Caco-2 (cell line): ENCODE results near the gene HSD17B2. TPM values are rescaled to one million over a fixed set of nuclear protein-coding genes. Genes with fewer than 3 reads are reported as not detected.

Source experiments
- BruUV-seq: library from RNA; stranded (reverse); fragments of 400-500 nt; replicated peaks from 2 replicates; lab custom pipeline; 2021; lab: Mats Ljungman, UMichigan
- CTCF ChIA-PET: fragments of 300-600 bp; sonication (Branson Sonifier 250); formaldehyde crosslinking; loops from one replicate; lab custom pipeline; 2022; ENCODE audit warnings: antibody characterized with exemption; lab: Charles Lee
- POLR2A ChIA-PET: fragments of 300-600 bp; sonication (Branson Sonifier 250); formaldehyde crosslinking; loops from one replicate; lab custom pipeline; 2022; ENCODE audit warnings: antibody characterized with exemption; lab: Charles Lee
- DNase-seq, 2 experiments: peaks; one replicate each; pipeline versions ENCODE4 v3.0.0 to v3.0.0-alpha.2; 2020 to 2022
- H3K27me3 ChIP-seq: replicated peaks from 2 replicates; pipeline ENCODE4 v1.6.0; 2011; ENCODE audit warnings: low read length; ENCODE audit not compliant: control insufficient read depth, insufficient read depth
- H3K36me3 ChIP-seq: 2 replicates; pipeline ENCODE4 v1.5.1; 2011; ENCODE audit warnings: low read length; ENCODE audit not compliant: control insufficient read depth, insufficient read depth
- H3K4me1 ChIP-seq: fragments of 250-450 bp; sonication (Bioruptor Pico); 2 replicates; pipeline ENCODE4 v1.5.1; 2020; ENCODE audit warnings: mild to moderate bottlenecking
- H3K4me3 ChIP-seq: 2 replicates; pipeline ENCODE4 v1.5.1; 2011; ENCODE audit warnings: low read depth, mild to moderate bottlenecking, control low read depth, low read length
- H3K9me3 ChIP-seq: fragments of 250-450 bp; sonication (Bioruptor Pico); 2 replicates; pipeline ENCODE4 v1.5.1; 2020; ENCODE audit warnings: mild to moderate bottlenecking, moderate library complexity
- H3K27ac Mint-ChIP-seq: one replicate; pipeline ENCODE4 v1.8.0; 2022; ENCODE audit warnings: mixed read lengths; ENCODE audit not compliant: unreplicated experiment
- H3K27me3 Mint-ChIP-seq: one replicate; pipeline ENCODE4 v1.8.0; 2022; ENCODE audit warnings: mixed read lengths; ENCODE audit not compliant: insufficient read depth, unreplicated experiment
- H3K36me3 Mint-ChIP-seq: one replicate; pipeline ENCODE4 v1.8.0; 2022; ENCODE audit warnings: mild to moderate bottlenecking, mixed read lengths; ENCODE audit not compliant: insufficient read depth, unreplicated experiment
- H3K4me1 Mint-ChIP-seq: one replicate; pipeline ENCODE4 v1.8.0; 2022; ENCODE audit warnings: low read depth, mixed read lengths; ENCODE audit not compliant: unreplicated experiment
- H3K4me3 Mint-ChIP-seq: one replicate; pipeline ENCODE4 v1.8.0; 2022; ENCODE audit warnings: mild to moderate bottlenecking, moderate library complexity, mixed read lengths; ENCODE audit not compliant: unreplicated experiment
- H3K9me3 Mint-ChIP-seq: one replicate; pipeline ENCODE4 v1.8.0; 2022; ENCODE audit warnings: mixed read lengths; ENCODE audit not compliant: unreplicated experiment
- CTCF ChIP-seq, 2 experiments: fragments of 200-600 bp in 1 of 2; IDR thresholded peaks; 1 replicate in 1 of 2; 2 replicates in 1 of 2; pipeline versions ENCODE4 v1.5.1 to v1.8.0; 2011 to 2022; ENCODE audit warnings: antibody characterized with exemption in 1 of 2, control low read depth in 1 of 2, inconsistent platforms in 1 of 2, low read depth in 1 of 2, low read length in 1 of 2, mild to moderate bottlenecking in 1 of 2, moderate library complexity in 1 of 2; ENCODE audit not compliant: insufficient read depth in 1 of 2, severe bottlenecking in 1 of 2, unreplicated experiment in 1 of 2
- intact Hi-C: fragments of 100-400 bp; cut with micrococcal nuclease; formaldehyde crosslinking; loops from one replicate; pipeline ENCODE4 v1.10.0; 2022; ENCODE audit not compliant: unreplicated experiment
- total RNA-seq: library from RNA; stranded (reverse); gene quantifications from 2 replicates; pipeline ENCODE4 v1.2.3, GENCODE V29; 2022

The HSD17B2 gene
- total RNA-seq, 1 experiment from 2014 or later, result 5.1 TPM

GRCh38 chr16:82055728-82056549 is 20.9 kb downstream of the HSD17B2 start:
- intact Hi-C loops, result loop anchor here (5.0 kb wide), 1 partner anchor 96 kb away; no protein-coding TSS in a partner anchor
- Mint-ChIP-seq H3K27me3 (no peaks in the 10 kb centered on the region), H3K36me3 (peaks cover 6% of the 10 kb centered on the region), H3K4me3 (peak overlapping the region; percentile 4), H3K9me3 (no peaks in the 10 kb centered on the region), H3K4me1 (peaks cover 67% of the 10 kb centered on the region), H3K27ac (peak overlapping the region; percentile 41)
- H3K4me3 ChIP-seq, result no peak overlapping the region
- H3K27me3 ChIP-seq, result no peaks in the 10 kb centered on the region
- CTCF ChIA-PET, result interaction anchor here (0.6 to 0.7 kb wide), 2 partner anchors 24 to 400 kb away, joined by 3 to 4 read pairs; no protein-coding TSS in a partner anchor
- no peak for TF ChIP-seq CTCF (IDR thresholded peaks at IDR 0.05; ENCODE audit: insufficient read depth in 1 of 2, low read depth in 1 of 2, low read length in 1 of 2, severe bottlenecking in 1 of 2, unreplicated experiment in 1 of 2)
- POLR2A ChIA-PET, result no interaction called here
- DNase-seq, result peak in 1 of 2 experiments; percentile 62
- H3K4me1 ChIP-seq, result peaks cover 73% of the 10 kb centered on the region
- H3K9me3 ChIP-seq, result no peaks in the 10 kb centered on the region
- 0 out of 2 replicates have a peak, but pooled peaks cover 2% of the 10 kb centered on the region for H3K36me3 ChIP-seq
- BruUV-seq, result no TSS peak

- H3K36me3 Mint-ChIP-seq, result peaks cover 6% of the 10 kb centered on the region
- no peak for DNase-seq
- ChIA-PET POLR2A (no interaction called here), CTCF (interaction anchor here (0.6 to 0.7 kb wide), 2 partner anchors 24 to 400 kb away, joined by 3 to 4 read pairs; no protein-coding TSS in a partner anchor)
- no peaks in the 10 kb centered on the region for H3K9me3 Mint-ChIP-seq
- intact Hi-C loops, result loop anchor here (5.0 kb wide), 1 partner anchor 96 kb away; no protein-coding TSS in a partner anchor
- TF ChIP-seq CTCF (IDR thresholded peaks at IDR 0.05; ENCODE audit: insufficient read depth in 1 of 2, low read depth in 1 of 2, low read length in 1 of 2, severe bottlenecking in 1 of 2, unreplicated experiment in 1 of 2), result no peak
- H3K27ac Mint-ChIP-seq, result peak overlapping the region; percentile 41
- no peaks in the 10 kb centered on the region for H3K27me3 Mint-ChIP-seq
- Histone ChIP-seq H3K4me3 (no peak overlapping the region), H3K36me3 (0 out of 2 replicates have a peak, but pooled peaks cover 2% of the 10 kb centered on the region), H3K9me3 (no peaks in the 10 kb centered on the region), H3K4me1 (peaks cover 68% of the 10 kb centered on the region), H3K27me3 (no peaks in the 10 kb centered on the region)
- BruUV-seq, result no TSS peak
- peak overlapping the region; percentile 4 for H3K4me3 Mint-ChIP-seq
- H3K4me1 Mint-ChIP-seq, result peaks cover 61% of the 10 kb centered on the region
Observed at GRCh38 chr16:82056550-82056896, 21.5 kb downstream of the HSD17B2 start.

GRCh38 chr16:82059161-82059982 is 24.3 kb downstream of the HSD17B2 start:
- H3K4me3 ChIP-seq, result no peak overlapping the region
- peaks cover 2% of the 10 kb centered on the region; the same call in 1 of the 2 replicates for H3K36me3 ChIP-seq
- Mint-ChIP-seq H3K4me3 (no peak overlapping the region), H3K9me3 (peaks cover 2% of the 10 kb centered on the region), H3K36me3 (peaks cover 6% of the 10 kb centered on the region), H3K27me3 (no peaks in the 10 kb centered on the region), H3K4me1 (peaks cover 56% of the 10 kb centered on the region), H3K27ac (no peak overlapping the region)
- TF ChIP-seq CTCF (IDR thresholded peaks at IDR 0.05; ENCODE audit: insufficient read depth in 1 of 2, low read depth in 1 of 2, low read length in 1 of 2, severe bottlenecking in 1 of 2, unreplicated experiment in 1 of 2), result no peak
- H3K27me3 ChIP-seq, result no peaks in the 10 kb centered on the region
- peaks cover 47% of the 10 kb centered on the region for H3K4me1 ChIP-seq
- ChIA-PET POLR2A (interaction anchor here (0.5 to 1.0 kb wide), 3 partner anchors 9 to 112 kb away, joined by 3 to 4 read pairs (median 4); no protein-coding TSS in a partner anchor), CTCF (interaction anchor here (1.0 to 1.6 kb wide), 4 partner anchors 9 to 171 kb away, joined by 4 to 16 read pairs (median 8); partner anchors contain the start of gene HSD17B2)
- peak in 1 of 2 experiments; percentile 15 for DNase-seq
- no peaks in the 10 kb centered on the region for H3K9me3 ChIP-seq
- no TSS peak for BruUV-seq
- intact Hi-C loops, result loop anchor here (5.0 kb wide), 1 partner anchor 93 kb away; no protein-coding TSS in a partner anchor
